Keratinocyte (primary cell): ENCODE data around the gene PDZD2. TPM values are rescaled to one million over a fixed set of nuclear protein-coding genes. Genes with fewer than 3 reads are reported as not detected.

Source experiments
- DNase-seq: peaks from one replicate; pipeline ENCODE4 v3.0.0-alpha.2; 2011; ENCODE audit warnings: low read depth, missing footprints, low spot score
- FAIRE-seq: peaks from 2 replicates; lab custom pipeline; 2011; peaks lifted over from hg19 to GRCh38; lab: Jason Lieb, UNC
- H2AFZ ChIP-seq: 2 replicates; pipeline ENCODE4 v1.6.0; 2012; ENCODE audit warnings: low read length, control low read depth, inconsistent platforms; ENCODE audit not compliant: control insufficient read depth
- H3K27ac ChIP-seq: 2 replicates; pipeline ENCODE4 v1.5.1; 2011; ENCODE audit warnings: low read length; ENCODE audit not compliant: control insufficient read depth, insufficient read depth
- H3K27me3 ChIP-seq: 3 replicates; pipeline ENCODE4 v1.6.0; 2011; ENCODE audit warnings: low read length; ENCODE audit not compliant: control insufficient read depth, insufficient read depth; ENCODE audit errors: extremely low read depth
- H3K36me3 ChIP-seq, 2 experiments: 2 replicates in 1 of 2; 3 replicates in 1 of 2; pipeline ENCODE4 v1.5.1; 2011; ENCODE audit warnings: low read length in 2 of 2, mild to moderate bottlenecking in 1 of 2; ENCODE audit not compliant: control insufficient read depth in 2 of 2, insufficient read depth in 2 of 2; ENCODE audit errors: extremely low read depth in 1 of 2
- H3K4me1 ChIP-seq: 3 replicates; pipeline ENCODE4 v1.5.1; 2011; ENCODE audit warnings: low read length; ENCODE audit not compliant: control insufficient read depth, insufficient read depth; ENCODE audit errors: extremely low read depth
- H3K4me2 ChIP-seq: 3 replicates; pipeline ENCODE4 v1.6.0; 2011; ENCODE audit warnings: low read depth, low read length; ENCODE audit not compliant: control insufficient read depth, insufficient read depth; ENCODE audit errors: extremely low read depth
- H3K4me3 ChIP-seq, 3 experiments: fragments of 200-600 bp in 1 of 3; sonication (generic) in 1 of 3; 2 replicates in 2 of 3; 3 replicates in 1 of 3; pipeline ENCODE4 v1.5.1; 2011 to 2016; ENCODE audit warnings: low read length in 3 of 3, mild to moderate bottlenecking in 3 of 3, control low read depth in 2 of 3, inconsistent platforms in 1 of 3, low read depth in 1 of 3, mixed read lengths in 1 of 3, mixed run types in 1 of 3, moderate library complexity in 1 of 3; ENCODE audit not compliant: control insufficient read depth in 2 of 3, insufficient read depth in 2 of 3; ENCODE audit errors: extremely low read depth in 1 of 3
- H3K79me2 ChIP-seq: 2 replicates; pipeline ENCODE4 v1.6.0; 2012; ENCODE audit warnings: low read length; ENCODE audit not compliant: control insufficient read depth, insufficient read depth
- H3K9ac ChIP-seq: 3 replicates; pipeline ENCODE4 v1.6.0; 2011; ENCODE audit warnings: low read length; ENCODE audit not compliant: control insufficient read depth, insufficient read depth; ENCODE audit errors: extremely low read depth
- H3K9me1 ChIP-seq: 3 replicates; pipeline ENCODE4 v1.6.0; 2011; ENCODE audit warnings: low read length; ENCODE audit not compliant: control insufficient read depth, insufficient read depth; ENCODE audit errors: extremely low read depth
- H3K9me3 ChIP-seq: 2 replicates; pipeline ENCODE4 v1.5.1; 2012; ENCODE audit warnings: low read depth, low read length; ENCODE audit not compliant: control insufficient read depth
- H4K20me1 ChIP-seq: 3 replicates; pipeline ENCODE4 v1.6.0; 2011; ENCODE audit warnings: low read length; ENCODE audit not compliant: control insufficient read depth, insufficient read depth; ENCODE audit errors: extremely low read depth
- CTCF ChIP-seq, 3 experiments: IDR thresholded peaks in 1 of 3; conservative IDR thresholded peaks in 1 of 3; optimal IDR thresholded peaks in 1 of 3; 2 replicates in 2 of 3; 3 replicates in 1 of 3; pipeline versions ENCODE3 to v1.5.1; 2011; ENCODE audit warnings: low read length in 3 of 3, mild to moderate bottlenecking in 3 of 3, moderate library complexity in 2 of 3, control low read depth in 1 of 3, inconsistent platforms in 1 of 3; ENCODE audit not compliant: insufficient read depth in 2 of 3; ENCODE audit errors: extremely low read depth in 1 of 3
- EZH2 ChIP-seq: IDR thresholded peaks from one replicate; pipeline ENCODE4 v1.6.1; 2012; ENCODE audit warnings: inconsistent platforms, mild to moderate bottlenecking, low read length, moderate library complexity
- dilution Hi-C: fragments of 300-500 bp; cut with MboI; formaldehyde crosslinking; loops from one replicate; pipeline ENCODE4 v1.7.0; 2020; ENCODE audit warnings: low sequenced_read_pairs; ENCODE audit not compliant: extremely low pct_ligation_motif_present
- polyA plus RNA-seq, 5 experiments: library from polyadenylated mRNA; depleted of rRNA in 3 of 5; stranded (reverse) in 3 of 5; stranded (forward) in 1 of 5; unstranded in 1 of 5; fragments of >200 nt; gene quantifications; 1 replicate in 1 of 5; 2 replicates in 3 of 5; 3 replicates in 1 of 5; pipeline versions ENCODE4 v1.2.1 to v1.2.3, GENCODE V29; 2011 to 2012; ENCODE audit warnings: missing spikeins in 2 of 5, low read depth in 1 of 5, low replicate concordance in 1 of 5

The PDZD2 gene
- polyA plus RNA-seq, 1 donor (not counting 4 experiments of a cell fraction or from before 2014, with no cell fraction given), result 7.3 TPM

- no peaks in the 10 kb centered on the region for H3K9me3 ChIP-seq
- no peak overlapping the region for H3K9ac ChIP-seq
- no peaks in the 10 kb centered on the region for H3K4me1 ChIP-seq
- FAIRE-seq (no peak), DNase-seq (no peak)
- TF ChIP-seq CTCF (optimal IDR thresholded peaks at IDR 0.05 in 1 of 3, IDR thresholded peaks at IDR 0.05 in 1 of 3, conservative IDR thresholded peaks at IDR 0.05 in 1 of 3; ENCODE audit: extremely low read depth in 1 of 3, insufficient read depth in 2 of 3, low read length in 3 of 3) (no peak), EZH2 (no peak)
- H3K79me2 ChIP-seq, result no peaks in the 10 kb centered on the region
- no peak overlapping the region for H3K4me2 ChIP-seq
- H2AFZ ChIP-seq, result no peak overlapping the region
- no peaks in the 10 kb centered on the region for H3K27me3 ChIP-seq
- peaks cover 12% of the 10 kb centered on the region in 2 experiments for H3K36me3 ChIP-seq
- dilution Hi-C loops, result no loop called here
- no peaks in the 10 kb centered on the region for H4K20me1 ChIP-seq
- H3K4me3 ChIP-seq, result no peak overlapping the region
- H3K9me1 ChIP-seq, result no peaks in the 10 kb centered on the region
- H3K27ac ChIP-seq, result no peak overlapping the region
Observed at GRCh38 chr5:32094691-32095090, 455.8 kb downstream of the PDZD2 start.

- Histone ChIP-seq H4K20me1 (no peaks in the 10 kb centered on the region), H3K4me2 (no peak overlapping the region), H3K4me3 (no peak overlapping the region), H2AFZ (no peak overlapping the region), H3K9me1 (no peaks in the 10 kb centered on the region), H3K27ac (no peak overlapping the region), H3K36me3 (peaks cover 11 to 12% of the 10 kb centered on the region in 2 experiments), H3K4me1 (no peaks in the 10 kb centered on the region), H3K9me3 (no peaks in the 10 kb centered on the region), H3K27me3 (no peaks in the 10 kb centered on the region), H3K79me2 (no peaks in the 10 kb centered on the region), H3K9ac (no peak overlapping the region)
- TF ChIP-seq EZH2 (no peak), CTCF (optimal IDR thresholded peaks at IDR 0.05 in 1 of 3, IDR thresholded peaks at IDR 0.05 in 1 of 3, conservative IDR thresholded peaks at IDR 0.05 in 1 of 3; ENCODE audit: extremely low read depth in 1 of 3, insufficient read depth in 2 of 3, low read length in 3 of 3) (no peak)
- DNase-seq, result no peak
- dilution Hi-C loops, result no loop called here
- FAIRE-seq, result no peak
Observed at GRCh38 chr5:32095261-32095671, 456.3 kb downstream of the PDZD2 start.
